ENCODE data around the gene KLHL21. TPM values are rescaled to one million over a fixed set of nuclear protein-coding genes. Genes with fewer than 3 reads are reported as not detected.
"Not testable (repeated sequence)": the region's sequence is repeated elsewhere in the genome, so short reads cannot be mapped to it uniquely, and the experiment has no call there.

Gene KLHL21
- polyA plus RNA-seq, 2 donors = 20.5 to 22.3 TPM

GRCh38 chr1:6559161-6559560 lies 43.5 kb downstream of the KLHL21 start:
- not testable (repeated sequence) for H3K27ac ChIP-seq (ENCODE audit: low read depth in 2 of 2, low read length in 1 of 2); H3K36me3 ChIP-seq (ENCODE audit: control insufficient read depth in 2 of 2, insufficient read depth in 2 of 2, low read length in 1 of 2); H3K4me1 ChIP-seq (ENCODE audit: control insufficient read depth in 2 of 2, insufficient read depth in 2 of 2, low read length in 1 of 2); H3K4me3 ChIP-seq (ENCODE audit: low read depth in 1 of 2, low read length in 2 of 2); H3K9me3 ChIP-seq (ENCODE audit: control insufficient read depth in 2 of 2, insufficient read depth in 1 of 2, low read depth in 1 of 2, low read length in 1 of 2); H3K27me3 ChIP-seq (ENCODE audit: control insufficient read depth in 1 of 2, insufficient read depth in 2 of 2, low read length in 2 of 2)
- 73 to 77% methylated on average over 11 of the region's 11 CpGs for WGBS, 2 donors

- Histone ChIP-seq H3K4me1 (ENCODE audit: control insufficient read depth in 2 of 2, insufficient read depth in 2 of 2, low read length in 1 of 2) (peaks cover 0 to 10% of the 10 kb centered on the region in 2 donors), H3K36me3 (ENCODE audit: control insufficient read depth in 2 of 2, insufficient read depth in 2 of 2, low read length in 1 of 2) (no peaks in the 10 kb centered on the region), H3K27me3 (ENCODE audit: control insufficient read depth in 1 of 2, insufficient read depth in 2 of 2, low read length in 2 of 2) (no peaks in the 10 kb centered on the region), H3K27ac (ENCODE audit: low read depth in 2 of 2, low read length in 1 of 2) (no peak overlapping the region), H3K9me3 (ENCODE audit: control insufficient read depth in 2 of 2, insufficient read depth in 1 of 2, low read depth in 1 of 2, low read length in 1 of 2) (no peaks in the 10 kb centered on the region), H3K4me3 (ENCODE audit: low read depth in 1 of 2, low read length in 2 of 2) (no peak overlapping the region)
- WGBS, 2 donors = 63 to 86% methylated on average over 1 of the region's 1 CpG
Measured at GRCh38 chr1:6557597-6557996, 45.1 kb downstream of the KLHL21 start.

GRCh38 chr1:6554907-6555778 lies 47.5 kb downstream of the KLHL21 start, which contains the start of gene TAS1R1:
TSS of gene TAS1R1 (plus strand) at chr1:6555307. CDS start at chr1:6555374, 67 bp downstream.
- 67 to 70% methylated on average over 19 of the region's 19 CpGs for WGBS, 2 donors

DNA sequence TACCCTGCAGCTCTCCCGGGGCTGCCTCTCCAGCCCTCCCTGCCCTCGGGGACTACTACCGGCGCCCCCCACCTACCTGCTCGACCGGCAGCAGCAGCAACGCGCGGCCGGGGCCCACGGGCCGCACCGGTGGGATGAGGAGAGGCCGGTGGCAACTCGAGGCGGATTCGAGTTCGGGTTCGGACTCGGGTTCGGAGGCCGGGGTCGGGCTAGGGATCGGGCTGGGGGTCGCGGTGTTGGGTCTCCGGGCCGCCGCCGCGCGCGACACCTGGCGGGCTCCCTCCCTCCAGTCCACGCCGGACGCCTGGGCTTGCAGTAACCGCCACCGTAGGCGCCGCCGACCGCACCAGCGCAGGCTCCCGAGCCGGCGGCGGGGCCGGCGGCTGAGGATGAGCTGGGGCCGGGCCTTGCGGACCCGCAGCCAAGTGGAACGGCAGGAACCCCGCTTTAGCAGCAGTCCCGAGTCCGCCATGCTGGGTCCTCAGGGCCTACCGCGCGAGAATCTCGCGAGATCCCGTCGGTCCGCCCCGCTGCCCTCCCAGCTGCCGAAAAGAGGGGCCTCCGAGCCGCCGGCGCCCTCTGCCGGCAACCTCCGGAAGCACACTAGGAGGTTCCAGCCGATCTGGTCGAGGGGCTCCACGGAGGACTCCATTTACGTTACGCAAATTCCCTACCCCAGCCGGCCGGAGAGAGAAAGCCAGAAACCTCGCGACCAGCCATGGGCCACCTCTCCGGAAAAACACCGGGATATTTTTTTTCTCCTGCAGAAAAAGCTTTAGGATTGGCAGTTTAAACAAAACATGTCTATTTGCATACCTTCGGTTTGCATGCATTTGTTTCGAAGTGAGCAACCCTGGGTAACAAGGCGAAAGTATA lies 48.4 kb downstream of the KLHL21 start, which contains the start of gene NOL9:
NOL9 (minus strand) TSS at position 483 of the 876 bp plus-strand sequence; CDS start at position 472, 11 bp downstream.
- peaks cover 0 to 10% of the 10 kb centered on the region in 2 donors for H3K4me1 ChIP-seq (ENCODE audit: control insufficient read depth in 2 of 2, insufficient read depth in 2 of 2, low read length in 1 of 2)
- no peaks in the 10 kb centered on the region for H3K27me3 ChIP-seq (ENCODE audit: control insufficient read depth in 1 of 2, insufficient read depth in 2 of 2, low read length in 2 of 2)
- peaks cover 3 to 6% of the 10 kb centered on the region in 2 donors for H3K36me3 ChIP-seq (ENCODE audit: control insufficient read depth in 2 of 2, insufficient read depth in 2 of 2, low read length in 1 of 2)
- peak within 1 kb of the TSS; percentile 95 to 100 for H3K4me3 ChIP-seq (ENCODE audit: low read depth in 1 of 2, low read length in 2 of 2)
- H3K27ac ChIP-seq (ENCODE audit: low read depth in 2 of 2, low read length in 1 of 2) = peak within 1 kb of the TSS; percentile 8 to 59
- H3K9me3 ChIP-seq (ENCODE audit: control insufficient read depth in 2 of 2, insufficient read depth in 1 of 2, low read depth in 1 of 2, low read length in 1 of 2) = no peaks in the 10 kb centered on the region
- WGBS, 2 donors = 1% methylated on average over 75 to 87 of the region's 87 CpGs

More at GRCh38 chr1:6554907-6555778, 47.5 kb downstream of the KLHL21 start, which contains the start of gene TAS1R1:
- peak within 1 kb of the TSS; percentile 95 to 100 for H3K4me3 ChIP-seq (ENCODE audit: low read depth in 1 of 2, low read length in 2 of 2)
- no peaks in the 10 kb centered on the region for H3K9me3 ChIP-seq (ENCODE audit: control insufficient read depth in 2 of 2, insufficient read depth in 1 of 2, low read depth in 1 of 2, low read length in 1 of 2)
- no peaks in the 10 kb centered on the region for H3K27me3 ChIP-seq (ENCODE audit: control insufficient read depth in 1 of 2, insufficient read depth in 2 of 2, low read length in 2 of 2)
- peaks cover 0 to 2% of the 10 kb centered on the region in 2 donors for H3K36me3 ChIP-seq (ENCODE audit: control insufficient read depth in 2 of 2, insufficient read depth in 2 of 2, low read length in 1 of 2)
- peaks cover 0 to 10% of the 10 kb centered on the region in 2 donors for H3K4me1 ChIP-seq (ENCODE audit: control insufficient read depth in 2 of 2, insufficient read depth in 2 of 2, low read length in 1 of 2)
- peak within 1 kb of the TSS; percentile 8 to 59 for H3K27ac ChIP-seq (ENCODE audit: low read depth in 2 of 2, low read length in 1 of 2)

DNA sequence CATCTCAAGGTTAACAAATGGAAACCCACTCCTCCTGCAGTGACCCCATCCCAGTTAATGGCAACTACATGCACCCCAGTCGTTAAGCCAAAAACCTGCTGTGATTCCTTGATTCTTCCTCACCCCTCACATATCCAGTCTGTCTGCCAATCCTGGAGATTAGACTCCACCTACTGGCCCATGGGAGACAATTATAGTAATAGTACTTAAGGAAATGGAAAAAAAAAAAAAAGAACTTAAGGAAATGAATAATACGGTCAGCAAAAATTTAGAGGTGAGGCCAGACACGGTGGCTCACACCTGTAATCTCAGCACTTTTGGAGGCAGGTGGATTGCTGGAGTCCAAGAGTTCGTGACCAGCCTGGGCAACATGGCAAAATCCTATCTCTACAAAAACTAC lies 55.4 kb downstream of the KLHL21 start:
- 49 to 61% methylated on average over 4 of the region's 4 CpGs for WGBS, 2 donors

GRCh38 chr1:6546326-6546725 lies 56.3 kb downstream of the KLHL21 start:
- WGBS, 2 donors = 59 to 71% methylated on average over 5 of the region's 5 CpGs
- Histone ChIP-seq H3K4me3 (ENCODE audit: low read depth in 1 of 2, low read length in 2 of 2) (no peak overlapping the region), H3K36me3 (ENCODE audit: control insufficient read depth in 2 of 2, insufficient read depth in 2 of 2, low read length in 1 of 2) (peaks cover 3 to 13% of the 10 kb centered on the region in 2 donors), H3K4me1 (ENCODE audit: control insufficient read depth in 2 of 2, insufficient read depth in 2 of 2, low read length in 1 of 2) (no peaks in the 10 kb centered on the region), H3K9me3 (ENCODE audit: control insufficient read depth in 2 of 2, insufficient read depth in 1 of 2, low read depth in 1 of 2, low read length in 1 of 2) (no peaks in the 10 kb centered on the region), H3K27me3 (ENCODE audit: control insufficient read depth in 1 of 2, insufficient read depth in 2 of 2, low read length in 2 of 2) (no peaks in the 10 kb centered on the region), H3K27ac (ENCODE audit: low read depth in 2 of 2, low read length in 1 of 2) (no peak overlapping the region)

More for the DNA sequence above, 55.4 kb downstream of the KLHL21 start:
- Histone ChIP-seq H3K4me1 (ENCODE audit: control insufficient read depth in 2 of 2, insufficient read depth in 2 of 2, low read length in 1 of 2) (no peaks in the 10 kb centered on the region), H3K4me3 (ENCODE audit: low read depth in 1 of 2, low read length in 2 of 2) (no peak overlapping the region), H3K36me3 (ENCODE audit: control insufficient read depth in 2 of 2, insufficient read depth in 2 of 2, low read length in 1 of 2) (peaks cover 3 to 13% of the 10 kb centered on the region in 2 donors), H3K9me3 (ENCODE audit: control insufficient read depth in 2 of 2, insufficient read depth in 1 of 2, low read depth in 1 of 2, low read length in 1 of 2) (no peaks in the 10 kb centered on the region), H3K27ac (ENCODE audit: low read depth in 2 of 2, low read length in 1 of 2) (no peak overlapping the region), H3K27me3 (ENCODE audit: control insufficient read depth in 1 of 2, insufficient read depth in 2 of 2, low read length in 2 of 2) (no peaks in the 10 kb centered on the region)

DNA sequence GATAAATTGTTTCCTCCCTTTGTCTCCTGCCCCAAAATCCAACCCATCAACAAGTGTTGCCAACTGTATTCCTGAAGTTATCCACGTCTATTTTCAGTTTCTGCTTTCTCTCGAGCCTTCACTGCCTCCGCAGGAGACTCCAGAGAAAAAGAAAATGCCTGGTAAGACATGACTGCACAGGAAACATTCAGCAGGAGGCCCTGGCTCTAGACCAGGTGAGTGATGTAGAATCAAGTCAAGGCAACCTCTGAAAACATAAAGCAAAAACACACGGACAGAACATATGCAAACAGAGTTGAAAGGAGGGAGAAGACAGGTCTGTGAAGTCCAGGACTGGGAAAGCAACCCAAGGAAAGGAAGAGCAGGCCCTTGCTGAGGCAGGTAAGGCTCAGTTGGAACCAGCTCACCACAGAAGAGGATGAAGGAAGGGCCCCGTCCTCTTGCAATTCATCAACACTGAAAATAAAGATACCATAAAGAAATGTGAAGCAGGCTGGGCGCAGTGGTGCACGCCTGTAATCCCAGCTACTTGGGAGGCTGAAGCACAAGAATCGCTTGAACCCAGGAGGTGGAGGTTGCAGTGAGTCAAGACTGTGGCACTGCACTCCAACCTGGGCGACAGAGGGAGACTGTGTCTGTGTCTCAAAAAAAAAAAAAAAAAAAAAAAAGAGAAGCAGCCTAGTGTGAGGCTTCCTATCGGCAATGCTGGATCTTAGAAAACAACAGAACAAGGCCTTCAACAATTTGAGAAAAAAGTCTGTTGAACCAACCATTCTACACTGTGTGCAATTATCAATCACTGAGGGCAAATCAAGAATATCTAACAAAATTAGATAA lies 57.2 kb downstream of the KLHL21 start:
- peaks cover 3 to 13% of the 10 kb centered on the region in 2 donors for H3K36me3 ChIP-seq (ENCODE audit: control insufficient read depth in 2 of 2, insufficient read depth in 2 of 2, low read length in 1 of 2)
- no peaks in the 10 kb centered on the region for H3K4me1 ChIP-seq (ENCODE audit: control insufficient read depth in 2 of 2, insufficient read depth in 2 of 2, low read length in 1 of 2)
- no peak overlapping the region for H3K27ac ChIP-seq (ENCODE audit: low read depth in 2 of 2, low read length in 1 of 2)
- WGBS, 2 donors = 40 to 44% methylated on average over 10 of the region's 10 CpGs
- H3K9me3 ChIP-seq (ENCODE audit: control insufficient read depth in 2 of 2, insufficient read depth in 1 of 2, low read depth in 1 of 2, low read length in 1 of 2) = no peaks in the 10 kb centered on the region
- no peaks in the 10 kb centered on the region for H3K27me3 ChIP-seq (ENCODE audit: control insufficient read depth in 1 of 2, insufficient read depth in 2 of 2, low read length in 2 of 2)
- no peak overlapping the region for H3K4me3 ChIP-seq (ENCODE audit: low read depth in 1 of 2, low read length in 2 of 2)

DNA sequence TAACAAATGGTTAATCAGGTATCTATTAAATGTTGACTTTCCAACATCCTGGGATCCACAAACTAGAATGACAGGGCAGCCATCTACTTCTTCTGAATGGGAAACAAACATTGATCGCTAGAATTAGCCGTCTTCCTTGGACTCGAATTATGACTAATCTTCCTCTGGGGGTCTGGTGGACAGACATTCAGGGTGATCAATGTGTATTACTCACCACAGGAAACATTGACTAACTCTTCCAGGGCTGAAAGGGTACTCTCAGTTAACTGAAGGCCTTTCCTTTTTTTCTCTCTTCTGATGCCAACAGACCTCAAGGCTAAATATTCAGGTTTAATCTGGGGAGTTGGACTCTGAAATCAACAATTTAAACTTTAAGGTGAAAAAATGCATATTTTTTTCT lies 57.8 kb downstream of the KLHL21 start:
- Histone ChIP-seq H3K4me3 (ENCODE audit: low read depth in 1 of 2, low read length in 2 of 2) (no peak overlapping the region), H3K27me3 (ENCODE audit: control insufficient read depth in 1 of 2, insufficient read depth in 2 of 2, low read length in 2 of 2) (no peaks in the 10 kb centered on the region), H3K9me3 (ENCODE audit: control insufficient read depth in 2 of 2, insufficient read depth in 1 of 2, low read depth in 1 of 2, low read length in 1 of 2) (no peaks in the 10 kb centered on the region), H3K4me1 (ENCODE audit: control insufficient read depth in 2 of 2, insufficient read depth in 2 of 2, low read length in 1 of 2) (no peaks in the 10 kb centered on the region), H3K27ac (ENCODE audit: low read depth in 2 of 2, low read length in 1 of 2) (no peak overlapping the region), H3K36me3 (ENCODE audit: control insufficient read depth in 2 of 2, insufficient read depth in 2 of 2, low read length in 1 of 2) (peaks cover 3 to 13% of the 10 kb centered on the region in 2 donors)
- WGBS, 2 donors = 45 to 60% methylated on average over 3 of the region's 3 CpGs
